ENCODE measurements around the gene ALDH4A1. TPM values are rescaled to one million over a fixed set of nuclear protein-coding genes. Genes with fewer than 3 reads are reported as not detected.

Gene ALDH4A1, protein sequence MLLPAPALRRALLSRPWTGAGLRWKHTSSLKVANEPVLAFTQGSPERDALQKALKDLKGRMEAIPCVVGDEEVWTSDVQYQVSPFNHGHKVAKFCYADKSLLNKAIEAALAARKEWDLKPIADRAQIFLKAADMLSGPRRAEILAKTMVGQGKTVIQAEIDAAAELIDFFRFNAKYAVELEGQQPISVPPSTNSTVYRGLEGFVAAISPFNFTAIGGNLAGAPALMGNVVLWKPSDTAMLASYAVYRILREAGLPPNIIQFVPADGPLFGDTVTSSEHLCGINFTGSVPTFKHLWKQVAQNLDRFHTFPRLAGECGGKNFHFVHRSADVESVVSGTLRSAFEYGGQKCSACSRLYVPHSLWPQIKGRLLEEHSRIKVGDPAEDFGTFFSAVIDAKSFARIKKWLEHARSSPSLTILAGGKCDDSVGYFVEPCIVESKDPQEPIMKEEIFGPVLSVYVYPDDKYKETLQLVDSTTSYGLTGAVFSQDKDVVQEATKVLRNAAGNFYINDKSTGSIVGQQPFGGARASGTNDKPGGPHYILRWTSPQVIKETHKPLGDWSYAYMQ
- 4.5 TPM for total RNA-seq

DNA sequence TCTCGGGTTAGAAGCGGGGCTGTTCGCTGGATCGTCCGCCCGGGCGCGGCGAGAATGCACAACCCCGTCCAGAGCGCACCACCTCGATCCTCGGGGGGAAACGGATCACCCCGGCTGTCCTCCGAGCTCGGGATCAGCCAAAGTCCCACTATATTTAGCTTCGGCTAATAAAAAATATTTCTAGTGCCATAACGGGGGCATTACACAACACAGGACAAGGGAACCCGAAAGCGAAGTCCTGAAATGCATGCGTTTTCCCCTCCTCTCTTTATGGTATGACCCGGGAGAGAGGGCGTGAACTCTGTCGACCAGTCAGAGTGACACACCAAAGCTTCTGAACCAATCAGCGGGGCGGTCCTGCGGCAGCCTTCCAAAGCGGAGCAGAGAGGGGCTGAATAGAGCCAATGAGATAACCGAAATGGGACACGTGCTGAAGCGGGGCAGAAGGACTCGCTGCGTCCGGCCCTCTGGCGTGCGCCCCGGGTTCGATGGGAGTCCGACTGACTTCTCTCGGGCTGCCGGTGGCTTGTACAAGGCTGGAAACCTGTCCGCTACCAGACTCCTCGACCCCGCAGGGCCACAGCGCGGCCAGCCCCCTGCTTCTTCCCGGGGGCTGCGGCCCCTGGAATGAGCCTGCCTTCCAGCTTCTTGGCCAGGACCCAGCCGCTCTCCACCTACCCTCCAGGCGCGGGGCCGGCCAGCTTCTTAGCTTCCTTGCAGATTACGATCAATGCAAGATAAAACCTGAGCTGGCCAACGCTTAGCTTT, at the start of gene ALDH4A1:
TSS of gene ALDH4A1 (minus strand) at position 33 of the 768 bp plus-strand sequence. CDS start at position 1, 32 bp downstream.
- peak; percentile 99 for DNase-seq (ENCODE audit: low spot score in 2 of 2)
- peak; percentile 85 for FAIRE-seq

DNA sequence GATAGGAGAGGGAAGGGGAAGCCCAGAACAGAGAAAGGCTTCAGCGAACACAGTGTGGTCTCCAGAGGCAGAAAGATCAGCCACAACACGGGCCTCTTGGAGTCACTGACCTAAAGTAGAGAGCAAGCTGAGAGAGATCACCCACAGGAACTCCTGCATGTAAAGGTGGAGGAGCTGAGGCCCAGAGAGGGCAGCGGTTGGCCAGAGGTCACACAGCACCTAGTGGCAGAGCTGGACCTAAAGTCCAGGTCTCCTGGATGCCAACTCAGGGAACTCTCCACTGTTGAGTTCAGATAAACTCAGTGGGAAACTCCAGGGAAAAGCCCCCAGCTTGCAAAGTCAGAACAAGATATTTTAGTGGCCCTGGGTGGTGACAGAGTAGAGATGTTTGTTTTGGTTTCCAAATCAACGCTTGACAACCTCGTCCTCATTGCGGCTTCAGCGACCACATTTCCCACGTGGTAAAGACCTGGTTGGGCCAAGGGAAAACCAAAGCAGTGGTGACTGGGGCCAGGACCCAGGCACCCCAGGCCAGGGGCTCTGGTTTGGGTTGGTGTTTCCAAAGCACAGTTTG, 49.5 kb upstream of the ALDH4A1 start:
- no peak for FAIRE-seq
- DNase-seq (ENCODE audit: low spot score in 2 of 2) = no peak

DNA sequence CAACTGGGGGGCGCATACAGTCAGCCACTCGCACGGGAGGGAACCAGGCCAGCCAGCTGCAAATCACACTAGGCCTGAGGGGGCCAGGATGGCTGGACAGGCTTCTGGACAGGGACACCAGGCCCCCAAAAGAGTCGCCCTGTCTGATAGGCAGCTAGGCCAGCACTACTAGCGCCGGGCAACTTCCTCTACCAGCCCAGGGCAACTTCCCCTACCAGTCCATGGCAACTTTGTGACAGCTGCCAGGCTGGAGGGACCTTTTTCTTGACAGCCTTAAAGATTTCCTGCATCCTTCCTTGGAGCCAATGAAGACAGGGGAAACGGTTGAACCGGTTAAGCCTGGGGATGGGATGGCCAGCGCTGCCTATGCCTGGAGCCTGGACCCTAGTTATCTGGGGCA, 49.1 kb upstream of the ALDH4A1 start:
- no peak for FAIRE-seq

DNA sequence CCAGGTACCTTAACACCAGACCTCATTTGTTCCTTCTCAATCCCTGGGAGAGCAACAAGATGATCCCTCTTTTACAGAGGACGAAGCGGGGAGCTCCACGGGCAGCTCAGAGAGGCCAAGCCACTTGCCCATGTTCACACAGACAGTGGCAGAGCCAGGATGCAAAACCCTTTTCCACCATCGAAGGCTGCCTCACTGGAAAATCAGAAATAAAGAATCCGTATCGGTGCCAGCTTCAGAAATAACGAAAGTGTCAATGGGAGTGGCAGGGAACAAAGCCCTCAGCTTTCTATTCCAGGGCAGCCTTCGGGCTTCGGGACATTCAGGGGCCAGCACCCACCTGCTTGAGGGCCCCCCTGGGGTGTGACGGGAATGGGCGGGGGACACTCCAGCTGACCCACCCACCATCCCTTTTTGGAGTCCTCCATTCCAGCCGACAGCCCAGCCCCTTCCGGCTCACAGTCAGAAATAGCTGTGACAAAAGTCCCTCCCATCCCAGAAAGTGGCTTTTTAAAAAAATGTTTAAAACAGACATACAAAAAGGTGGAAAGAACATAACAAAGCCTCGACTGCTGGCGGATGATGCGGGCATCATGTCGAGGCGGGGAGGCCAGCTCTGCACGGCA, 48.2 kb upstream of the ALDH4A1 start:
- DNase-seq (ENCODE audit: low spot score in 2 of 2) (no peak), FAIRE-seq (no peak)

More for the DNA sequence above, 49.1 kb upstream of the ALDH4A1 start:
- DNase-seq (ENCODE audit: low spot score in 2 of 2) = no peak

DNA sequence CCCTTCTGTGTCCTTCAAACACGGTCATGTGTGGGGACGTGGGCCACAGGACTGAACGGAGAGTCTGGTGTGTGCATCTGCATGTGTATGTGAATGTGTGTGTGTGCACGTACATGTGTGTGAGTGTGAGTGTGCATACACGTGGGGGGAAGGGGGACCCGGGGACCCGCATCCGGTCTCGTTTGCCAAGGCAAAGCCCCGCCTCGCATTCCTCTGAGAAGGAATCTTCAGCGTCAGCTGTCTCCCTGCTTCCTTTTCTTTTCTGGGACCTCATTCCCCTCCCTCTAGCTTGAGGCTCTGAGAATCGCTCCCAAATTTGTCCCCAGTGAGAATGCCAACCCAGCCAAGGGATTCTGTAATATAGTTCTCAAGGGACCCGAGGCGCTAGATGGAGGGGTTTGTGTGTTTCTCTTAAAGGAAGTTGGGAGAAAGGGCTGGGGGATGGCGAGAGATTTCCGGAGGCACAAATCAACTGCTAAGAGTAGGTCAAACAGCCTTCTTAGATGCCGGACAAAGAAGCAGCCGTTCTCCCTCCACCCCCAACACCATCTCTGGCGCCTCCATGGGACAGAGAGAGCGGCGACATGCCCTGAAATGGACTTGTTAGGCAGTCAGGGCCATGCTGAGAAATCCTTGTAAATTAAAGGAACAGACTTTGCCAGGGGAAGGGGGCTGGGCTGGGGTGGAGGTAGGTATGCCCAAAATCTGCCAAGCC, 47.5 kb upstream of the ALDH4A1 start:
- DNase-seq (ENCODE audit: low spot score in 2 of 2) = peak in 1 of 2 donors; percentile 57
- no peak for FAIRE-seq

DNA sequence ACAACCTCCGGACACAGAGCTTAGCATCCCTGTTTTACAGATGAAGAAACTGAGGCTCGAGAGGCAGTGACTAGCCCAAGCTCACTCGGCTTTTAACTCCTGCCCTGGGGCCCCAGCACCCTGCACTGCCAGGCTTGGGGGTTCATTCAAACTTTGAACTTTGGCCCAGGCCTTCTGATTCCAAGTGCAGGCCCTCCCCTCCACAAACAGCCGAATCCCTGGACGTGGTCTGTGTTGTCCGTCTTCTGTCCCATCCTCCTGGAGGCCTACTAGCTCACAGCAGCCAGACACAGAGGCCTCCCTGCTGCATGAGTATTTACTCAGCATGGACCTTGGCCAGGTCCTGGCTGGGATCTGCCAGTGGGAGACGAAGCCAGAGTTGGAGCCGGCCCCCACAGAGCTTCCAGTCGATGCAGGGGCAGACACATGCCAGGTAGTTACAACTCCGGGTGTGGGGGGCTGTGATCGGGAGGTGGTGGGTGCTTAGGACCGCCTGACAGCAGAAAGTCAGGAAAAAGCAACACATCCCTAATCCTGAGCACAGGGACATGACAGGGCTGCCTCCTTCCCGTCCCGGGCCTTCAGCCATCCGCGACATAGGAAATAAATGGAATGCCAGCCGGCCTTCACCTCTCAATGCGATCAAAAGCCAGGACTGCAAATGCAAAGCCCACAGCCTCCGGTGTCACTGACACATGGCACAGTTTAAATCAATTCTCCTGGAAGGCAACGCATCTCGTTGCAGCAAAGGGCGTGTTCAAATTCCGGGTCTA, 46.7 kb upstream of the ALDH4A1 start:
- FAIRE-seq (no peak), DNase-seq (ENCODE audit: low spot score in 2 of 2) (peak in 1 of 2 donors; percentile 10)

DNA sequence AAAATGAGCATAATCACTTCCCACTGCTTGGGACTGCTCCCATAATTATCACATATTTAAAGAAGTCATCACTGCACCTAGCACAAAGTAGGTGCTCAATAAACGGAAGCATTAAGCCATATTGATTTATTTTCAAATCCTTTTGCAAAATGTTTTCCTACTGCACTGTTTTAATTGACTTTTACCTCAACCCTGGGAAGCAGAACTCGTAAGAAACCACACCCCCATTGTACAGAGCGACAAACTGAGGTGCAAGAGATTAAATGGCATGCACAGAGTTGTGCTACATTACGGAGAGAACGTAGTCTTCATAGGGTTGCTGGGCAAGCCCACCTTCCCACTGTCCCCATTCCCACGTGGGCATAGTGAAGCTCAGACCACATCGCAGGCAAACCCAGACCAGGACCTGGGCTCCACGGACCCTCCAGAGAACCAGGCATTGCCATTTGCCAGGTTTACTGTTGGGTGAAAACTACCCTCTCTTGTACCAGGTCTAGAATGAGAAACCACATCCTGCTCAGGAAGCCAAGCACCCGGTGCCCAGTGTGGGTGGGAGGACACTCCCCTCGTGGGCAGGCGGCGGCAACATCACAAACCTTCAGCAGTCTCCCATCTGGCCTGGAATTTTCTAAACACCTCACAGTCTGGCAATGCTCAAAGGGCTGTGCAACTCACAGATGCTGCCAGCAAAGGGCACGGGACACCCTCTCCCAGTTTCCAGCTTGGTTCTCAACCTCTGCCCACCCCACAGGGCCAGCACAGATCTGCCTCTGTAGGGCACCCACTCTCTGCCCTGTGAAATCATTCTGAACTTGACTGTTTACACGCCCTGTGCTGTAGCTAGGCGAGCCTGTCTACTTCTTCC, 45.9 kb upstream of the ALDH4A1 start:
- DNase-seq (ENCODE audit: low spot score in 2 of 2) = peak in 1 of 2 donors; percentile 35
- no peak for FAIRE-seq

DNA sequence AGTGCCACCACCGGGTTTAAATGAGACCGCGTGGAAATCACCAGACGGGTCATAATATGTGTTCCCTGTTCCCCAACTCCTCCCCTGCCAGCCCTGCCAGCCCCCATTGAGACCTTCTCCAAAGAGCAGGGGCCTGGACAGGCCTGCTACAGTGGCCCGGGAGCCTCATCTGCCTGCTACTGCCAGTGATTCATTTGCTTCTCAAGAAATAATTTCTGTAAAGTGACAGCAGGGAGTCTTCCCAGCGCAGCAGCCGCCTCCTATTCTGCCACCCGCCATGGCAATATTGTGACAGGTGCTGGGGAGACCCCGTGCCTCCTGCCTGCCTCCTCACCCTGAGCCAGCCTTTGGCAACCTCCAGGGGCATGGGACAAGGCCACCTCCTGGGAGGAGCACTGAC, 45.2 kb upstream of the ALDH4A1 start:
- FAIRE-seq (no peak), DNase-seq (ENCODE audit: low spot score in 2 of 2) (peak in 1 of 2 donors; percentile 12)

DNA sequence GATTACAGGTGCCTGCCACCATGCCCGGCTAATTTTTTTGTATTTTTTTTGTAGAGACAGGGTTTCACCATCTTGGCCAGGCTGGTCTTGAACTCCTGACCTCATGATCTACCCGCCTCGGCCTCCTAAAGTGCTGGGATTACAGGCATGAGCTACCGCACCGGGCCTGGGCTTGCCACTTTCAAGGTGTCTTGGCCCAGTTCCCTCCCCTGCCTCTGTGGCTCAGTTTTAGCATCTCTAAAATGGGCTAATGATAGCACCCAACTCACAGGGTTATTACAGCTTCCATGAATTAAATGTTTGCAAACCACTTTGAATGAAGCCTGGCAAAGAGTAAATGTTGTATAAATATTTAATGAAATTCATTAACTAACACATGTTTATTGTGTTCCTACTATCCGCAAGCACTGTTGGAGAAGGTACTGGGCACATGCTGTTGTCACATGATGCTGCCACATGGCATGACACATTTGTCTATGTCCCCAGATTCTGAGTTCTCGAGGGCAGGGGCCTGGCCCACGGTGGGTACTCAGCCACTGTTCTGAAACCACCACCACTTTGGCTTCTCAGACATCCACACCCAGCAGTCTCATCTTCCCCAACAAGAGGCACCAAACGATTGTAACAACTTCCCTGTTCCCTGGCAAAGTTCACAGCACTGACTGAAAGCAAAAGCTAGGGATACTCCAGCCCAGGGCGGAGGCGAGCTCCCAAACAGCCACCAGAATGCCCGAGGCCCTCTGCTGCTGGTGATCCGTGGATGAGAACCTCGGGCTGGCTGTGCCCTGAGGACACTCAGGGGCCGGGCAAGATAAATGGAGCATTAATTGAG, 44.4 kb upstream of the ALDH4A1 start:
- FAIRE-seq = no peak

DNA sequence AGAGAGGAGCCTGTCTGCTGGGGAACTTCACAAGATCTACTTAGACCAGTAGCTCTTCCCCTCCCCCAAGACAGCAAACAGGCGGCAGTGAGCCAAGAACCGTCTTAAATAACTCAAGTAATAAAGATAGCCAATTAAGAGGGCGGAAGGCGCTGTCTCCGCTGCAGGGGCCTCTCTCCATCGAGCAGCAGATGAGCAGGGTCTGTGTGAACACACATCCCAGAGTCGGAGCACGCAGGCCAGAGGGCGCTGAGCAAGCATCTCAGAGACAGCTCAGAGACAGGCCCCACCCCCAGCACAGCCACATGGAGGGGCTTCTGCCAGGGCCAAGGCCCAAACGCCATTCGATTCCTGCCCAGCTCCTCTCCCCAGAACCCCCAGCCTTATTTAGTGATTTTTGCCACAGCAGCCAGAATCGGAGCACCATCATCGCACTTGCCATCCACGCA, 43.1 kb upstream of the ALDH4A1 start:
- DNase-seq (ENCODE audit: low spot score in 2 of 2) = peak in 1 of 2 donors; percentile 33

More for the DNA sequence above, 44.4 kb upstream of the ALDH4A1 start:
- DNase-seq (ENCODE audit: low spot score in 2 of 2) = peak in 1 of 2 donors; percentile 27

DNA sequence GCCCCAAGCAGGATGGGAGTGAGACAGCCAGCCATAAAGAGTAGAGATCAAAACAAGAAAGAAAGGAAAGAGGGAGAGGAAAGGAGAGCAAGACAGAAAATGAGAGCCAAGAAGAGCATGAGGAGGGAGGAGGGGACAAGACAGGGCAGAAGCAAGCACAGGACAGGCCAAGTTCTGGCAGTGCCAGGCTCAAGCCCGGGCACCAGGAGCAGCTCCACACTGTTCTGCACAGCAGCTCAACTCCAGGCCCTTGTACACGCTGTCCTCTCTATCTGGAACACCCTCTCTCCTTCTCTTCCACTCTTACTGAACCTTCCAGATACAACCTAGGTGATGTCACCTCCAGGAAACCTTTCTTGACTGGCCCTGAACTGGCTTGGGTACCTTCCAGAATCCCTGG, 42.5 kb upstream of the ALDH4A1 start:
- FAIRE-seq (no peak), DNase-seq (ENCODE audit: low spot score in 2 of 2) (no peak)

More for the DNA sequence above, 43.1 kb upstream of the ALDH4A1 start:
- no peak for FAIRE-seq

DNA sequence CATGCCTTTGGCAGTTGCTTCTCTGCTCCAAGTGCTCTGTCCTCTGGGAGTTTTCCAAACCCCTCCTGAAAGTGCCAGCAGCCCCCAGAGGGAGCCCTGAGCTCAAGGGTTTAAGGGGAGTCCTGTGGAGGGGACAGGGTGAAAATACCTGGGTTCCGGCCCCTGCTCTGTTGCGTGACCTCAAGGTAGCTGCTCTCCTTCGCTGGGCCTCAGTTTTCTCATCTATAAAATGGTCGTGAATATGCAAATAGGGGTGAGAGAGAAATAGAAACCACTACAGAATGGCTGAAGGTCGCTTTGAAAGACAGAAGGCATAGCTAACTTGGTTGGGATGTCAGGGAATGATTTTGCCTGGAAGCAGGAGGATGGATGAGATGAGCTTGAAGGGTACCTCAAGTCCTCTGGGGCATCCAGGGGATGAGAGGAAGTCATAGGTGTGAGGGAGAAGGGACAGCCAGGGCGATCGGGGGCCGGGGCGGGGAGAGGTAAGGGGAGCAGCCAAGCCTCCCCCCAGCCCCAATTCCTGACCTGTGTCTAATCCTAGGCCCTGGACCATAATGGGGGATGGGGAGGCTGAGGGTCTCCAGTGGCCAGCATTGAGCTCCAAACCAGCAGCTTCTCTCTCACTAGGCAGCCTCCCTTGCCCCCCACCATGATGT, 41.7 kb upstream of the ALDH4A1 start:
- DNase-seq (ENCODE audit: low spot score in 2 of 2) (no peak), FAIRE-seq (no peak)

DNA sequence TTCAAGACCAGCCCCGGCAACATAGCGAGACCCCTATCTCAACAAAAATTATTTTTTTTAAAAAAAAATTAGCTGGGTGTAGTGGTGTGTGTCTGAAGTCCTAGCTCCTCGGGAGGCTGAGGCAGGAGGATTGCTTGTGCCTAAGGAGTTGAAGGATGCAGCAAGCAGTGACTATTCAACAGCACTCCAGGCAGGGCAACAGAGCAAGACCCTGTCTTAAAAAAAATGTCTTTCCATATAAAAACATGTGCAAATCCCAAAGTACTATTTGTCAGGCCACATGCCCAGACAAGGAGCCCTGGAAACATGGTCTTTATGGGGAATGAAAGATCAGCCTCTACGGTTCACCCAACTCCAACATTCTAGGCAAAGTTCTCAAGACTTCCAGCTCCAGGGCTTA, 40.8 kb upstream of the ALDH4A1 start:
- DNase-seq (ENCODE audit: low spot score in 2 of 2) (no peak), FAIRE-seq (no peak)

DNA sequence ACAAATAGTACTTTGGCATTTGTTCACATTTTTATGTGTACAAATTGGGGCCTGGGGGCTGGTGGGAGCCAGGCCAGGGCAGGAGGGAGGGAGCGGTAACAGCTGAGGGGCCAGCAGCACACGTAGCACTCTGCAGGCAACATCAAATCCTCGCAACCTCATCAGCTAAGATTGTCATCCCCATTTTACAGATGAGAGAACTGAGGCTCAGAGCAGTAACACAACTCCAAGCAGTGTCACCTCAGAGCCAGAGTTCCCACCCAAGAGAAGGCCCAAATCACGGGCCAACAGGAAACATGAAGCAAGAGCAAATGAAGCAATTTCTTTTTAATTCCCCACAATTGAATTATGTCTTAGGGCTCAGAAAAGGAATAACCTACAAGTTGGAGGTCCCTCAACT, 40.0 kb upstream of the ALDH4A1 start:
- no peak for FAIRE-seq
- DNase-seq (ENCODE audit: low spot score in 2 of 2) = no peak

DNA sequence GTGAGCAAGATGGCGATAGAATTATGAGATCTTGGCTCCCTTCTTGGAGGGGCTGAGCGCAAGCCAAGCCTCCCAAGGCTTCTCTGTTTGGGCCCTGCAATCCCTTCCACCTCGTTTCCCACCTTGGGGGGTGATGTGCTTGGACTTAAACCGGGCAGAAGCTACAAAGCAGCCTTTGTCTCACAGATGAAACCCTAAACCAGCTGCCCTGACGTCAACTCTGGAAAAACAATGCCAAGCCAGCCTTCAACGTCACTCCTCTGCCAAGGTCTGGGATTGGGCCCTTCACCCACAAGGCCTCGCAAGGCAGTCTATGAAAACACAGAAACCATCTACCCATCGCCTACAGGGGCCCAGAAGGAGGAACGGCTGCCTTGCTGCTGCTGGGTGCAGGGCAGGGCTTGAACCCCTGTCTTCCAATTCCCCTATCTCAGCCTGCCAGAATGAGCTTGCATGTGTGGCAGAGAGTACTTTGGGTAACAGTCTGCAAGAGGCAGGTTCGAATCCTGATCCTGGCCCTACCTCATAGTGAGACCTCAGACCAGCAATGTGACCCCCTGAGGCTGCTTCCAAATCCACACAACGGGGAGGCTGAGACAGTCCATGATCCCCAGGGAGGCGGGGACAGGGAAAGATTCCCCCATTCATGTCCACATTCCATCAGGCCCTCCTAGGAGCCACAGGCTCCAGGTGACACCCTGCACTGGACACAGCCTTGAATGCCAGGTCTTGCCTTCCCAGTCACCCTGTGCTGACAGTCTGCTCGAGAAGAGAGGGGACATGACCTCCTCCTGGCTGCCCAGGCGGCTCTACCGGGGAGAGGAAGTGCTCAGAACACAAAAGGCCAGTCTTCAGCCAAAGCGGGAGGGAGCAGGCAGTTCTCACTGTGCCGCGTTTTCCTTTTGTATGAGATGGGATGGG, 39.1 kb upstream of the ALDH4A1 start:
- FAIRE-seq = no peak
- peak; percentile 70 to 71 for DNase-seq (ENCODE audit: low spot score in 2 of 2)

Data from frontal cortex (tissue), 4 donors.